Neural progenitor cell (in vitro differentiated cells): ENCODE data around the gene ZNF511.

Source experiments
- CTCF ChIP-seq: fragments of 200-600 bp; sonication (generic); IDR thresholded peaks from 2 replicates; pipeline ENCODE4 v1.5.1; 2017; ENCODE audit warnings: antibody characterized with exemption, mild to moderate bottlenecking
- EZH2 ChIP-seq: fragments of 200-600 bp; sonication (generic); IDR thresholded peaks from 2 replicates; pipeline ENCODE4 v1.6.1; 2017; ENCODE audit warnings: antibody characterized with exemption, mild to moderate bottlenecking, moderate library complexity

DNA sequence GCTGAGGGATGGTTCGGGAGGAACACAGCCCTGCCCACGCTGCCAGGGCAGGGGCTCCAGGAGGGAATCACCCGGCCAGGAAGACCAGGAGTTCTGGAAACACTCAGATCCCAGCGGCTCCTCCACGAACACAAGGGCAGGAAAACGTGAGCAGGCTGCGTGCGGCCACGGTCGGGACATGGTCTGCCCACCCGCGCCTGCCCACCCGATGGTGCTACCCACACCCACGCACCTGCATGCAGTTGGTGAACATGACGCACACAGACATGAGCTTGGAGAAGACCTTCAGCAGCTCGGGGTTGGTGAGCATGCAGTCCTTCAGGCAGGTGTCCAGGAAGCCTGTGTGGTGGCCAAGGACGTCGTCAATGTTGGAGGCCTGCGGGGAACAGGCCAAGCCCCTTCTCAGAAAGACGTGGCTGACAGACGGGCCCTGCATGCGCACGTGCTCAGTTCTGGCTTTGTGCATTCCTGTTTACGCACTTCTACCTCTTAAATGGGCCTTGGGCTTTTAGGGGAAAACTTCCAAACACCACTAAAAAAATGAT is 25.8 kb upstream of the ZNF511 start:
- TF ChIP-seq CTCF = no peak
- TF ChIP-seq EZH2 = no peak
